K562 (cell line): ENCODE data around the gene ASS1. TPM values are rescaled to one million over a fixed set of nuclear protein-coding genes. Genes with fewer than 3 reads are reported as not detected.

Source experiments
- CBX2 ChIP-seq: fragments of 200-600 bp; sonication (generic); IDR thresholded peaks from one replicate; pipeline ENCODE4 v1.6.1; 2012; ENCODE audit warnings: mild to moderate bottlenecking, low read length, inconsistent platforms; ENCODE audit not compliant: insufficient read depth, poor library complexity, severe bottlenecking
- CHCHD3 ChIP-seq: fragments of 250-450 bp; sonication (Bioruptor Pico); IDR thresholded peaks from 2 replicates; pipeline ENCODE4 v2.1.2; 2022; ENCODE audit warnings: mild to moderate bottlenecking
- CXXC5 ChIP-seq: fragments of 250-450 bp; sonication (Bioruptor Pico); IDR thresholded peaks from 2 replicates; pipeline ENCODE4 v1.8.0; 2022; ENCODE audit warnings: inconsistent platforms, mild to moderate bottlenecking, moderate library complexity
- MAFG ChIP-seq: fragments of 450-650 bp; conservative IDR thresholded peaks from 2 replicates; pipeline ENCODE4 v1.6.1; 2016; ENCODE audit warnings: missing genetic modification characterization, missing compliant biosample characterization
- MTA1 ChIP-seq: fragments of 450-650 bp; IDR thresholded peaks from 2 replicates; pipeline ENCODE4 v1.6.1; 2017; ENCODE audit warnings: borderline replicate concordance
- NFIC ChIP-seq: fragments of 450-650 bp; IDR thresholded peaks from 2 replicates; pipeline ENCODE4 v1.6.1; 2017; ENCODE audit warnings: mild to moderate bottlenecking, inconsistent platforms
- PHB2 ChIP-seq: fragments of 450-650 bp; IDR thresholded peaks from 2 replicates; pipeline ENCODE4 v1.6.1; 2017; ENCODE audit warnings: low read depth
- RCOR1 ChIP-seq, 2 experiments: IDR thresholded peaks; 2 replicates each; pipeline ENCODE4 v1.6.1; 2012; ENCODE audit warnings: low read depth in 2 of 2, low read length in 2 of 2, borderline replicate concordance in 1 of 2, improper control_type of control experiment in 1 of 2
- polyA plus RNA-seq, 8 experiments: library from polyadenylated mRNA; depleted of rRNA in 4 of 8; stranded (reverse) in 5 of 8; unstranded in 3 of 8; fragments of >200 nt; fragmentation: Nextera tagmentation in 2 of 8; fragmentation: Illumina TruSeq in 1 of 8; extraction: Ambion mirVana in 2 of 8; extraction: Trizol in 1 of 8; gene quantifications; 2 replicates each; pipeline versions ENCODE4 v1.2.1 to v1.2.3, GENCODE V29; 2011 to 2014; ENCODE audit warnings: inconsistent platforms in 1 of 8, missing spikeins in 1 of 8
- total RNA-seq, 7 experiments: library from RNA; depleted of rRNA in 6 of 7; stranded (reverse); fragments of >200 nt in 6 of 7; fragmentation: Illumina TruSeq in 2 of 7; extraction: Trizol in 2 of 7; gene quantifications; 2 replicates each; pipeline versions ENCODE4 v1.2.1 to v1.2.3, GENCODE V29; 2011 to 2021; ENCODE audit warnings: low replicate concordance in 1 of 7
- TF ChIP-seq, protein P1 (sequence below): fragments of 450-650 bp; IDR thresholded peaks from 2 replicates; pipeline ENCODE4 v1.6.1; 2016; ENCODE audit warnings: antibody characterized with exemption
- TF ChIP-seq, protein P2 (sequence below), 2 experiments: fragments of 450-650 bp; IDR thresholded peaks; 2 replicates each; pipeline ENCODE4 v1.6.1; 2016
- TF ChIP-seq, protein P3 (sequence below): fragments of 450-650 bp; IDR thresholded peaks from 2 replicates; pipeline ENCODE4 v1.6.1; 2016; ENCODE audit warnings: mild to moderate bottlenecking, moderate library complexity

ASS1 gene
- total and polyA plus RNA-seq, 9 of the 15 experiments (the other 6 are each of a cell fraction or from before 2014, with no cell fraction given), result 1.5 to 5.7 (median 3.7) TPM

DNA sequence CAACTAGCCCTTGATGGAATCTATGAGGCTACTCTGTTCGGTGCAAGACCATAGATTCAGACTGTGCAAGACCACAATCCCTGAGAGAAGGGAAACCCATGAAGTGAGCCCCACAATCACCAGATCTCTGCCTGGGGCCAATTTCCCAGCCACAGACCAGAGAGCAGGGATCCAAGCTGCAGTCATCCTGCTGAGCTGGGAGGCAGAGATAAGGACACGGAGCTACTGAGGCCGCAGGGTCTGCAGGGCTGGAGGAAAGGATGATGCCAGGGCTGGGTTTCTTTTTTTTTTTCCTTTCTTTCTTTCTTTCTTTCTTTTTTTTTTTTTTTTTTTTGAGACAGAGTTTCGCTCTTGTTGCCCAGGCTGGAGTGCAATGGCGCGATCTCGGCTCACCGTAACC lies 86.9 kb downstream of the ASS1 start (continued):
- peak; percentile 52 for TF ChIP-seq NFIC
- peak in 1 of 2 experiments; percentile 86; a peak in 2 of 4 replicates for TF ChIP-seq RCOR1 (IDR thresholded peaks at IDR 0.05; ENCODE audit: borderline replicate concordance in 1 of 2, low read depth in 2 of 2, low read length in 2 of 2)
- TF ChIP-seq, protein P1, sequence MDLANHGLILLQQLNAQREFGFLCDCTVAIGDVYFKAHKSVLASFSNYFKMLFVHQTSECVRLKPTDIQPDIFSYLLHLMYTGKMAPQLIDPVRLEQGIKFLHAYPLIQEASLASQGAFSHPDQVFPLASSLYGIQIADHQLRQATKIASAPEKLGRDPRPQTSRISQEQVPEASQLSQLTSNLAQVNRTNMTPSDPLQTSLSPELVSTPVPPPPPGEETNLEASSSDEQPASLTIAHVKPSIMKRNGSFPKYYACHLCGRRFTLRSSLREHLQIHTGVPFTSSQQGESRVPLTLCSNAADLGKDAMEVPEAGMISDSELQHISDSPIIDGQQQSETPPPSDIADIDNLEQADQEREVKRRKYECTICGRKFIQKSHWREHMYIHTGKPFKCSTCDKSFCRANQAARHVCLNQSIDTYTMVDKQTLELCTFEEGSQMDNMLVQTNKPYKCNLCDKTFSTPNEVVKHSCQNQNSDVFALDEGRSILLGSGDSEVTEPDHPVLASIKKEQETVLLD, result peak; percentile 75
- peak; percentile 78 for TF ChIP-seq MTA1
- TF ChIP-seq, protein P2, sequence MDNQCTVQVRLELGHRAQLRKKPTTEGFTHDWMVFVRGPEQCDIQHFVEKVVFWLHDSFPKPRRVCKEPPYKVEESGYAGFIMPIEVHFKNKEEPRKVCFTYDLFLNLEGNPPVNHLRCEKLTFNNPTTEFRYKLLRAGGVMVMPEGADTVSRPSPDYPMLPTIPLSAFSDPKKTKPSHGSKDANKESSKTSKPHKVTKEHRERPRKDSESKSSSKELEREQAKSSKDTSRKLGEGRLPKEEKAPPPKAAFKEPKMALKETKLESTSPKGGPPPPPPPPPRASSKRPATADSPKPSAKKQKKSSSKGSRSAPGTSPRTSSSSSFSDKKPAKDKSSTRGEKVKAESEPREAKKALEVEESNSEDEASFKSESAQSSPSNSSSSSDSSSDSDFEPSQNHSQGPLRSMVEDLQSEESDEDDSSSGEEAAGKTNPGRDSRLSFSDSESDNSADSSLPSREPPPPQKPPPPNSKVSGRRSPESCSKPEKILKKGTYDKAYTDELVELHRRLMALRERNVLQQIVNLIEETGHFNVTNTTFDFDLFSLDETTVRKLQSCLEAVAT (IDR thresholded peaks at IDR 0.05), result peak in 1 of 2 experiments; percentile 69; a peak in 2 of 4 replicates
- no peak for TF ChIP-seq MAFG (tag)
- TF ChIP-seq, protein P3, sequence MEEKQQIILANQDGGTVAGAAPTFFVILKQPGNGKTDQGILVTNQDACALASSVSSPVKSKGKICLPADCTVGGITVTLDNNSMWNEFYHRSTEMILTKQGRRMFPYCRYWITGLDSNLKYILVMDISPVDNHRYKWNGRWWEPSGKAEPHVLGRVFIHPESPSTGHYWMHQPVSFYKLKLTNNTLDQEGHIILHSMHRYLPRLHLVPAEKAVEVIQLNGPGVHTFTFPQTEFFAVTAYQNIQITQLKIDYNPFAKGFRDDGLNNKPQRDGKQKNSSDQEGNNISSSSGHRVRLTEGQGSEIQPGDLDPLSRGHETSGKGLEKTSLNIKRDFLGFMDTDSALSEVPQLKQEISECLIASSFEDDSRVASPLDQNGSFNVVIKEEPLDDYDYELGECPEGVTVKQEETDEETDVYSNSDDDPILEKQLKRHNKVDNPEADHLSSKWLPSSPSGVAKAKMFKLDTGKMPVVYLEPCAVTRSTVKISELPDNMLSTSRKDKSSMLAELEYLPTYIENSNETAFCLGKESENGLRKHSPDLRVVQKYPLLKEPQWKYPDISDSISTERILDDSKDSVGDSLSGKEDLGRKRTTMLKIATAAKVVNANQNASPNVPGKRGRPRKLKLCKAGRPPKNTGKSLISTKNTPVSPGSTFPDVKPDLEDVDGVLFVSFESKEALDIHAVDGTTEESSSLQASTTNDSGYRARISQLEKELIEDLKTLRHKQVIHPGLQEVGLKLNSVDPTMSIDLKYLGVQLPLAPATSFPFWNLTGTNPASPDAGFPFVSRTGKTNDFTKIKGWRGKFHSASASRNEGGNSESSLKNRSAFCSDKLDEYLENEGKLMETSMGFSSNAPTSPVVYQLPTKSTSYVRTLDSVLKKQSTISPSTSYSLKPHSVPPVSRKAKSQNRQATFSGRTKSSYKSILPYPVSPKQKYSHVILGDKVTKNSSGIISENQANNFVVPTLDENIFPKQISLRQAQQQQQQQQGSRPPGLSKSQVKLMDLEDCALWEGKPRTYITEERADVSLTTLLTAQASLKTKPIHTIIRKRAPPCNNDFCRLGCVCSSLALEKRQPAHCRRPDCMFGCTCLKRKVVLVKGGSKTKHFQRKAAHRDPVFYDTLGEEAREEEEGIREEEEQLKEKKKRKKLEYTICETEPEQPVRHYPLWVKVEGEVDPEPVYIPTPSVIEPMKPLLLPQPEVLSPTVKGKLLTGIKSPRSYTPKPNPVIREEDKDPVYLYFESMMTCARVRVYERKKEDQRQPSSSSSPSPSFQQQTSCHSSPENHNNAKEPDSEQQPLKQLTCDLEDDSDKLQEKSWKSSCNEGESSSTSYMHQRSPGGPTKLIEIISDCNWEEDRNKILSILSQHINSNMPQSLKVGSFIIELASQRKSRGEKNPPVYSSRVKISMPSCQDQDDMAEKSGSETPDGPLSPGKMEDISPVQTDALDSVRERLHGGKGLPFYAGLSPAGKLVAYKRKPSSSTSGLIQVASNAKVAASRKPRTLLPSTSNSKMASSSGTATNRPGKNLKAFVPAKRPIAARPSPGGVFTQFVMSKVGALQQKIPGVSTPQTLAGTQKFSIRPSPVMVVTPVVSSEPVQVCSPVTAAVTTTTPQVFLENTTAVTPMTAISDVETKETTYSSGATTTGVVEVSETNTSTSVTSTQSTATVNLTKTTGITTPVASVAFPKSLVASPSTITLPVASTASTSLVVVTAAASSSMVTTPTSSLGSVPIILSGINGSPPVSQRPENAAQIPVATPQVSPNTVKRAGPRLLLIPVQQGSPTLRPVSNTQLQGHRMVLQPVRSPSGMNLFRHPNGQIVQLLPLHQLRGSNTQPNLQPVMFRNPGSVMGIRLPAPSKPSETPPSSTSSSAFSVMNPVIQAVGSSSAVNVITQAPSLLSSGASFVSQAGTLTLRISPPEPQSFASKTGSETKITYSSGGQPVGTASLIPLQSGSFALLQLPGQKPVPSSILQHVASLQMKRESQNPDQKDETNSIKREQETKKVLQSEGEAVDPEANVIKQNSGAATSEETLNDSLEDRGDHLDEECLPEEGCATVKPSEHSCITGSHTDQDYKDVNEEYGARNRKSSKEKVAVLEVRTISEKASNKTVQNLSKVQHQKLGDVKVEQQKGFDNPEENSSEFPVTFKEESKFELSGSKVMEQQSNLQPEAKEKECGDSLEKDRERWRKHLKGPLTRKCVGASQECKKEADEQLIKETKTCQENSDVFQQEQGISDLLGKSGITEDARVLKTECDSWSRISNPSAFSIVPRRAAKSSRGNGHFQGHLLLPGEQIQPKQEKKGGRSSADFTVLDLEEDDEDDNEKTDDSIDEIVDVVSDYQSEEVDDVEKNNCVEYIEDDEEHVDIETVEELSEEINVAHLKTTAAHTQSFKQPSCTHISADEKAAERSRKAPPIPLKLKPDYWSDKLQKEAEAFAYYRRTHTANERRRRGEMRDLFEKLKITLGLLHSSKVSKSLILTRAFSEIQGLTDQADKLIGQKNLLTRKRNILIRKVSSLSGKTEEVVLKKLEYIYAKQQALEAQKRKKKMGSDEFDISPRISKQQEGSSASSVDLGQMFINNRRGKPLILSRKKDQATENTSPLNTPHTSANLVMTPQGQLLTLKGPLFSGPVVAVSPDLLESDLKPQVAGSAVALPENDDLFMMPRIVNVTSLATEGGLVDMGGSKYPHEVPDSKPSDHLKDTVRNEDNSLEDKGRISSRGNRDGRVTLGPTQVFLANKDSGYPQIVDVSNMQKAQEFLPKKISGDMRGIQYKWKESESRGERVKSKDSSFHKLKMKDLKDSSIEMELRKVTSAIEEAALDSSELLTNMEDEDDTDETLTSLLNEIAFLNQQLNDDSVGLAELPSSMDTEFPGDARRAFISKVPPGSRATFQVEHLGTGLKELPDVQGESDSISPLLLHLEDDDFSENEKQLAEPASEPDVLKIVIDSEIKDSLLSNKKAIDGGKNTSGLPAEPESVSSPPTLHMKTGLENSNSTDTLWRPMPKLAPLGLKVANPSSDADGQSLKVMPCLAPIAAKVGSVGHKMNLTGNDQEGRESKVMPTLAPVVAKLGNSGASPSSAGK, result no peak
- TF ChIP-seq PHB2, result peak; percentile 47; the same call in 1 of the 2 replicates
- peak; percentile 56; the same call in 1 of the 2 replicates for TF ChIP-seq CXXC5 (CRISPR knock-in tag)
- no peak for TF ChIP-seq CHCHD3 (CRISPR knock-in tag)
- no peak for TF ChIP-seq CBX2
